Central memory CD4-positive, alpha-beta T cell (primary cell): ENCODE results near the gene RFX5.
A peak's percentile ranks its signal among the peaks of the same experiment; 100 is the strongest.

Experiments used
- DNase-seq: peaks from one replicate; pipeline ENCODE4 v3.0.0; 2022

The RFX5 gene

DNA sequence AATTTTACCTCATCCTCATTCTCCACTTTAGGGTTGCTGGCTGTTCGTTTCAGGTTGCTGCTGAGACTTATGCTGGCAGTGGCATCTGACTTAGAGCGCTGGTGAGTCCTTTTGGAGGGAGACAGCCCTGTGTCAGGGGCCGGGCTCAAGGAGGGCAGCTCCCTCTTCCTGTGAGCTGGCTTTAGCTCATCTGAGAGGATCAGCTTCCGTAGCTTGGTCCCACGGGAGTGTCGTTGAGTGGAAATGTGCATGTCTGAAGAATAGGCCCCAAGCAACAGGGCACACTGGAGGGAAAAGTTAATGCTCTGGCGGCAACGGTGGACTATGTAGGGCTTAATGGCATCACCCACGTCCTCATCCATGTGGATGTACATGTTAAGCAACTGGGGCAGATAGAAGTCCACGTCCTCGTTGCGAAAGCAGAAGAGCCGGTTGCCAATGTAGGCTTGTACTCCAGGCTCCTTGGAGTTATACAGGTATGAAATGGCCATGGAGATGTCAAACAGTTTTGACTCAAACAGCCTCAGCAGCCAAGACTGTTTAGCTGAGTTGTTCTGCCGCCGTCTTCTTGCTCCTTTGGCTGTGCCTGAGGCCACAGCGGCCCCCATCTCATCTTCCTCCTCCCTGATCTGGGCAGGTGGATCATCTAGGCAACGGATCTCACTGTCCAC lies 31.4 kb downstream of the RFX5 start:
- DNase-seq = no peak

DNA sequence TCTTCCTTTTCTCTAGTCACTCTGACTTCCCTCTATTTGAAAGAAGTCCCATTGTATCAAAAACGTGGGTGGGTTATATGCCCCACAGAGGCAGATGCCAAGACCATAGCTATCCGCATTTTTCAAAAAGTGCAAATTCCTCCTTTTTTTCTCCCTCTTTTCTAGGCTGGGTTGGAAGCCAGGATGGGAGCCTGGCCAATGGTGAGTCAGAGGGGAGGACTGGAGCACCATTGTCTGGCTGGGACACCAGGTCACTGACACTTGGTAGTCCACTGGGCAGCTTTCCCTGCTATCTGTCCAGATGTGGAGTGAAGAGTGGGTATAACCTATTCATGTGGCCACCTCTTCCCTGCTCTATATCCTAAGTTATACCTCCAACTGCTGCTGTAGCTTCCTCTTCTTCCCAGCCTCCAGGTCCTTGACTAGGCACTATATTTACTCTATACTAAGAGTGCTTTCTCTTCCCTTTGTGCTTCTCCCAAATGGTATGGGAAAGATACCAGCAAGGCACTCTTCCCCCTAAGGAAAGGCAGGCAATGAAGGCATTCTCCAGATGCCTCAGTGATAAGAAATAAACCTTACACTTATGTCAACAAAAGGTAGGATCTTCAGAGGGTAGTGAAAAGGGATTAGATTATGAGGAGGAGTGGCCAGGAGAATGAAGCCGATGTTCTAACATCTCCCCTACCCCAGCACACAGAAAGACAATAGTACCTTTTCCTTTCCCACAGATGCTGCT lies 32.7 kb downstream of the RFX5 start:
- DNase-seq = no peak

GRCh38 chr1:151313501-151313900 lies 33.6 kb downstream of the RFX5 start:
- DNase-seq = no peak

DNA sequence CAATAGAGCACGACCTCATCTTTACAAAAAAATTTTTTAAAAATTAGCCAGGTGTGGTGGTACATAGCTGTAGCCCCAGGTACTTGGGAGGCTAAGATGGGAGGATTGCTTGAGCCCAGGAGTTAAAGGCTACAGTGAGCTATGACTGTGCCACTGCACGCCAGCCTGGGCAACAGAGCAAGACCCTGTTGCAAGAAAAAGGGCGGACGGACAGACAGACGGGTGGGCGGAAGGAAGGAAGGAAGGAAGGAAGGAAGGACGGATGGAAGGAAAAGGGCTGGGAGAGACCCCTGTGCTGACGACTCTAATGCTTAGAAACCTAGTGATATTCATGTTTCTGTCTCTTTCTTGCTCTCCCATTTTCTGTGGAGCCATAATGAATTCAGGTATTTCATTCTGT lies 34.2 kb downstream of the RFX5 start:
- DNase-seq = no peak

DNA sequence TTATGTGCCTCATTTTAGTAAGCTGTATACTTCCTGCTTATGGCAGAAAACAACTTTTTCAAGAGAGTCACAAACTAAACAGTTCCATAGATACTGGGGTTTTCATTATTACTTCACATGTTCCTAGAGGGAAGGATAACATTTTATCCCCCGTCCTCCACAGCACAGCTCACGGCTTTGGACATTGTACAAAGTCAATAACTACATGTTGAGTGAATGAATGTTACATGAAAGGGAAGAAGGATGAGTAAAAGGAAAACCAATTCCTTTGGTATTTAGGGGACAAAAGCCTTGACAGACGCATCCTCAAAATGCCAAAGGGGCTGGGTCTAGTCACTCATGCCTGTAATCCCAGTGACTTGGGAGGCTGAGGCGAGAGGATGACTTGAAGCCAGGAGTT lies 34.6 kb downstream of the RFX5 start:
- DNase-seq = no peak

GRCh38 chr1:151311589-151312331 lies 35.3 kb downstream of the RFX5 start:
- peak; percentile 11 for DNase-seq

DNA sequence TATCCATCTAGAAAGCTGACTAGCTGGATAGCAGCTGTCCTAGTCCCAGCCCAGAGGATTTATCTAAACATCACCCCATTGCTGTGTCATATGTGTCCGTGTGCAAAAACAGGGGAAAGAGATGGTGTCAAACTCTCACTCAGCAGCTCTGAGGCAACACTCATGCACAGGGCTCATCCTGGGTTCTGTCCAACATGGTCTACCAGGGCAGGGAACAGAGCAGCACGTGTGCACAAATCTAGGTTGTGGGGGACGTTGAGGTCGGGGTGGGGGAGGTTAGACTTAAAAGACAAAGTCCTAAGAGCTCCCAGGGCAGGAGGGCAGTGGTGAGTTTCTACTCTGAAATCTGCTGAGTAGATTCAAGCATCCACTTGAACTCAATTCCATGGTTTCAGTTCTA lies 36.0 kb downstream of the RFX5 start:
- no peak for DNase-seq

- no peak for DNase-seq
These were observed 37.2 kb downstream of the RFX5 start for GRCh38 chr1:151309811-151310323.

DNA sequence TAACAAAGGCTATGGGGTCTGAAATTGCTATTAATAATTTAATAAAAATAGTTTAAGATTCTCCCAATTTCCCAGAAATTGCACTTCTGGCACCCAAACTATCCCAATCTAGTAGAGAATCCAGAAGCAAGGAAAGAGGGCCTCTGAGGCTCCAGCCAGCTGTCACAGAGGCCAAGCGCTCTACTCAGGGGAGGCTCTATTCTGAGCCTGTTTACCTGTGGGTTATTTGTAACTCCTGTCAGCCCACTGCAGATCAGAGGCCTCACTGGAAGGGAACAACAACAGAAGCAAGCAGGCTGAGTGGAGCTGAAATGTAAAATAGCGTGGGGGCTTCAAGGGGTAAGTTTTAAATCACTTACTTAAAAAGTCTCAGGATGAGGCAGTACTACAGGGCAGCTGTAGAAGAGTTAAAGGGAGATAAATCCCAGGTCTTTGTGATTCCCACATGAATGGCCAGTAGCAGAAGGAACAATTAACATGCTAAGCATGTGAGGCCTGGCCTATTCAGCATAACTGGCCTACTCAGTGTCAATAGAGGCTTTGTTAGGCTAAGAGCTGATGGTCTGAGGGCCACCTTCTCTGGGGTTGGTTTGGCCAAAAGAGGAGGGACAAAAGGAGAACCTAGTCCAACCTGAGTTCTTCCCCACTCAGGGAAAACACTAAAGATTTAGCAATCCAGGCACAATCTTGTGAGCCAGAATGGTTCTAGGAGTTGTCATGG lies 52.1 kb downstream of the RFX5 start:
- DNase-seq = no peak

- no peak for DNase-seq
These were observed 54.0 kb downstream of the RFX5 start for GRCh38 chr1:151293093-151293492.

- no peak for DNase-seq
These were observed 54.6 kb downstream of the RFX5 start for GRCh38 chr1:151292207-151293030.

GRCh38 chr1:151290709-151291303 lies 56.2 kb downstream of the RFX5 start:
- DNase-seq = no peak
